Measurements from ENCODE around the gene H1-8. TPM values are rescaled to one million over a fixed set of nuclear protein-coding genes. Genes with fewer than 3 reads are reported as not detected.
A peak's percentile ranks its signal among the peaks of the same experiment; 100 is the strongest.

Gene H1-8
- total RNA-seq, 4 donors from 2014 or later: not detected

DNA sequence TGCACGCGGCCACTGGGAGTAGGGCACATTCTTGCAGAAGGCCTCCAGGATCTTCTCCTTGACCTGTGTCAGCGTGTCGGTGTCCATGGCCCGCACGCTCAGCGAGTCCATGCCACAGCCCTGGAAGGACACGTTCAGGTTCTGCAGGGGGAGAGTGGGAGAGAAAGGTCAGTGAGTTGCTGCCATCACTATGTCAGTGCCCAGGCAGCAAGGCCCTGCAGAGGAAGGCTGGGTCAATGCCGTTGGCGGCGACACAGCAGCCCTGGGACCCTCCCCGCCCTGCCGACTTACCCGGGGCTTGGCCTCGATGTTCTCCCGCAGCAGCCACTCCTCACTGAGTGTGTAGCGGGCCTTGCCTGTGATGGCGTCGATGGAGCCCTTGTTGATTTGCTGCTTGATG is 19.8 kb downstream of the H1-8 start:
- Histone ChIP-seq H3K27ac (peak overlapping the region in 1 of 4 donors; percentile 90), H3K27me3 (no peaks in the 10 kb centered on the region), H3K4me3 (no peak overlapping the region), H3K36me3 (peaks cover 0 to 91% (median 12%) of the 10 kb centered on the region in 3 donors), H3K4me1 (peaks cover 0 to 93% (median 61%) of the 10 kb centered on the region in 4 donors), H3K9me3 (no peaks in the 10 kb centered on the region)
- 78 to 89% methylated on average over 18 to 19 of the region's 19 CpGs for WGBS, 2 donors
- TF ChIP-seq CTCF (IDR thresholded peaks at IDR 0.05) (no peak), EP300 (IDR thresholded peaks at IDR 0.05) (no peak), POLR2A (IDR thresholded peaks at IDR 0.05) (no peak)
- no peak for DNase-seq (ENCODE audit: low spot score in 2 of 2)

- Histone ChIP-seq H3K27me3 (no peaks in the 10 kb centered on the region), H3K4me3 (no peak overlapping the region), H3K36me3 (peaks cover 0 to 91% (median 12%) of the 10 kb centered on the region in 3 donors), H3K27ac (peak overlapping the region; percentile 33 to 90 (median 72)), H3K9me3 (no peaks in the 10 kb centered on the region), H3K4me1 (peaks cover 0 to 92% (median 55%) of the 10 kb centered on the region in 4 donors)
- TF ChIP-seq POLR2A (IDR thresholded peaks at IDR 0.05): no peak
- no peak for TF ChIP-seq EP300 (IDR thresholded peaks at IDR 0.05)
- no peak for TF ChIP-seq CTCF (IDR thresholded peaks at IDR 0.05)
- 80 to 83% methylated on average over 12 of the region's 12 CpGs for WGBS, 2 donors
- DNase-seq (ENCODE audit: low spot score in 2 of 2): no peak
Measured at GRCh38 chr3:129563332-129563731, 20.4 kb downstream of the H1-8 start.

DNA sequence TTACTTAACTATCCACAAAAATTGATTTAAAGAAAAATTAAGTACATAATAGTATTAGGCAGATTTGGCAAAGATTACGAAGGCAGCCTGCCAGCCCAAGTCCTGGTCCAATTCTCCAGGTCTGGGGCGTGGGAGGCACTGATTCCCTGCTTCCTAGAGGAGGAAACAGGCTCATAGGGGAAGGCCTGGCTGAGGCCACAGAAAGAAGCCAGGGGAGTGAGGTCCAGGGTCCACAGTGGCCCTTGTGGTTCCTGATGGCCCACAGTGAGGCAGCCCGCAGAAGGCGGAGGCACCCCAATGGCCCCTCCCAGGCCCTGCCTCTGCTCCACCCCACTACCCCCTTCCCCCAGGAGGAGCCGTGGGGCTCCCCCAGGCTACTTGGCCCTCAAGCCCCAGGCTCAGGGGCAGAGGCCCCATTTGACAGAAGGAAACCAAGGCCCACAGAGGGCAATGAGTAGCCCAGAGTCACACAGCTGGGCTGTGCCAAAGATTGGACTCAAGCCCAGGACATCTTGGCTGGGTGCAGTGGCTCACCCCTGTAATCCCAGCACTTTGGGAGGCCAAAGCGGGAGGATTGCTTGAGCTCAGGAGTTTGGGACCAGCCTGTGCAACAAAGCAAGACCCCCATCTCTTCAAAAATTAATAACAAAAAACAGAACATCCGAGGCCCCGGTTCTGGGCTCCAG is 21.0 kb downstream of the H1-8 start:
- H3K4me1 ChIP-seq: peaks cover 0 to 86% (median 49%) of the 10 kb centered on the region in 4 donors
- no peak overlapping the region for H3K4me3 ChIP-seq
- DNase-seq (ENCODE audit: low spot score in 2 of 2): no peak
- no peaks in the 10 kb centered on the region for H3K9me3 ChIP-seq
- no peak for TF ChIP-seq CTCF (IDR thresholded peaks at IDR 0.05)
- TF ChIP-seq EP300 (IDR thresholded peaks at IDR 0.05): no peak
- TF ChIP-seq POLR2A (IDR thresholded peaks at IDR 0.05): no peak
- H3K27ac ChIP-seq: peak overlapping the region; percentile 33 to 90 (median 72)
- H3K27me3 ChIP-seq: no peaks in the 10 kb centered on the region
- peaks cover 0 to 91% (median 12%) of the 10 kb centered on the region in 3 donors for H3K36me3 ChIP-seq
- 68 to 70% methylated on average over 8 of the region's 8 CpGs for WGBS, 2 donors

DNA sequence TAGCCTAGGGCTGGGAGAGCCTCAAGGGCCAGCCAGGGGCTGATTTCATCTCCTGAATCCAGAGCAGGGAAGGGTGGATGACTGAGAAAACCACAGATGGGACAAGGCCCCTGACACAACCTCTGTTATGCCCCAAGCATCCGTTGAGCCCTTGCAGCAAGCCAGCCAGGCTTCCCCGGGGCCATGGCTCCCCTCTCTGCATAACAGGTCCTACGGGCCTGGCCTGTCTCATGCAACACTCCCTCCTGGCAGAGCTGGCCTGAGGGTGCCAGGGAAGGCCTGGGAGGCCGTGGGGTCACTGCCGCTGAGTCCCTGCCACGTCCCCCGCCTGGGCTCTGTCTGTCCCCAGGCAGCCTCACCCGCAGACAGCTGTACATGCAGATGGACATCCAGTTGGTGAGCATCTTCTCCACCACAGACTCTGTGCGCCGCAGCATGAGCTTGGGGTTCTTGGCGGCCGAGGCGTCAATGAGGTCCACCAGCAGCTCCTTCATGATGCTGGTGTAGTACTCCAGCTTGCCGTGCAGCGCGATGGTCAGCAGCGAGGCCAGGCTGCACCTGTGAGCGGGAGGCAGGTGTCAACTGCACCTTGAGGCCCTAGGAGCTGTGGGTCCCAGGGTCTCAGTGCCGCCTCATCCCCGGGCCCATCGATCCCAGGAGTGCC is 22.1 kb downstream of the H1-8 start:
- H3K4me1 ChIP-seq: peaks cover 0 to 74% (median 38%) of the 10 kb centered on the region in 4 donors
- H3K27ac ChIP-seq: peak overlapping the region in 3 of 4 donors; percentile 50 to 90 (median 87)
- no peak for DNase-seq (ENCODE audit: low spot score in 2 of 2)
- H3K36me3 ChIP-seq: peaks cover 0 to 91% (median 12%) of the 10 kb centered on the region in 3 donors
- no peaks in the 10 kb centered on the region for H3K27me3 ChIP-seq
- TF ChIP-seq POLR2A (IDR thresholded peaks at IDR 0.05) (no peak), EP300 (IDR thresholded peaks at IDR 0.05) (no peak), CTCF (IDR thresholded peaks at IDR 0.05) (no peak)
- H3K9me3 ChIP-seq: no peaks in the 10 kb centered on the region
- WGBS, 2 donors: 78 to 86% methylated on average over 5 to 11 of the region's 21 CpGs
- H3K4me3 ChIP-seq: no peak overlapping the region

DNA sequence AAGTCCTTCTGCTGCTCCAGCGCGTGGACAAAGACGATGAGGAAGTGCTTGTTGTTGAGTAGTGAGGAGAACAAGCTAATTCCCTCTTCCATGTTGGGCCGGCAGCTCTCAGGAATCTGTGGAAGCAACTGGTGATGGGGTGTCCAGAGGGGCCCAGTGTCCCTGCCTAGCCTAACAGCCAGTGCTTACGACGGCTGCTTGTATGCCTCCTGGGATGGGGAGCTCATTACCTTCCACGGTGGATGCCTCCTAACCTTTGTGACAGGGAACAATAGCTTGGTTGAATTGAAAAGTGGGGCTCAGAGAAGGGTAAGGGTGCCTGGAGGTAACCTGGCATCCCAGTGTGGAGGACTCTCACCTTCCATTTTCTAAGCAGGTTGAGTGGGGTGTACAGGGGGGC is 22.9 kb downstream of the H1-8 start:
- H3K4me1 ChIP-seq: peaks cover 0 to 67% (median 31%) of the 10 kb centered on the region in 4 donors
- 91 to 94% methylated on average over 7 of the region's 7 CpGs for WGBS, 2 donors
- H3K27ac ChIP-seq: peak overlapping the region in 2 of 4 donors; percentile 20 to 90
- no peak for TF ChIP-seq POLR2A (IDR thresholded peaks at IDR 0.05)
- no peak for TF ChIP-seq CTCF (IDR thresholded peaks at IDR 0.05)
- TF ChIP-seq EP300 (IDR thresholded peaks at IDR 0.05): no peak
- no peak overlapping the region for H3K4me3 ChIP-seq
- no peaks in the 10 kb centered on the region for H3K27me3 ChIP-seq
- DNase-seq (ENCODE audit: low spot score in 2 of 2): no peak
- H3K9me3 ChIP-seq: no peaks in the 10 kb centered on the region
- peaks cover 0 to 97% (median 12%) of the 10 kb centered on the region in 3 donors for H3K36me3 ChIP-seq

Data from tibial nerve (tissue), 4 donors.